ENCODE measurements around the gene FNDC3A.

DNA sequence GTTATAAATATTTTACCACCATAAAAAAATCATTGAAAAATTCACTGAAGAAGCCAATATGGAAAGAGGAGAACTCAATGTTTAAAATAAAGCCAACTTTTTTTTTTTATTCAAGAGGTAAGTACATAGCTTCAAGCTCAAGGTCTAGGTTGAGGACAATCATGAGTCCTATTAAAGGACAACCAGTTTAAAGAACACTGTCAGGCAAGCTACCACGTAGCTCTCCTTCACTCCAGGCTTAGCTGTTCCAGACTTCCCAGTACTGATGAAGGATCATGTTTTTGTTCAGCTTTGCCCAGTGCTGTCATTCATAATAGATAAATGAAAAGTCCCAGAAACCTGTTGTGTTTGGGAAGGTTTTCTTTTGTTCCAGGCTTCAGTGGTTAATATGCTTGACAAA, 234.4 kb downstream of the FNDC3A start:
- TF ChIP-seq, protein P1, sequence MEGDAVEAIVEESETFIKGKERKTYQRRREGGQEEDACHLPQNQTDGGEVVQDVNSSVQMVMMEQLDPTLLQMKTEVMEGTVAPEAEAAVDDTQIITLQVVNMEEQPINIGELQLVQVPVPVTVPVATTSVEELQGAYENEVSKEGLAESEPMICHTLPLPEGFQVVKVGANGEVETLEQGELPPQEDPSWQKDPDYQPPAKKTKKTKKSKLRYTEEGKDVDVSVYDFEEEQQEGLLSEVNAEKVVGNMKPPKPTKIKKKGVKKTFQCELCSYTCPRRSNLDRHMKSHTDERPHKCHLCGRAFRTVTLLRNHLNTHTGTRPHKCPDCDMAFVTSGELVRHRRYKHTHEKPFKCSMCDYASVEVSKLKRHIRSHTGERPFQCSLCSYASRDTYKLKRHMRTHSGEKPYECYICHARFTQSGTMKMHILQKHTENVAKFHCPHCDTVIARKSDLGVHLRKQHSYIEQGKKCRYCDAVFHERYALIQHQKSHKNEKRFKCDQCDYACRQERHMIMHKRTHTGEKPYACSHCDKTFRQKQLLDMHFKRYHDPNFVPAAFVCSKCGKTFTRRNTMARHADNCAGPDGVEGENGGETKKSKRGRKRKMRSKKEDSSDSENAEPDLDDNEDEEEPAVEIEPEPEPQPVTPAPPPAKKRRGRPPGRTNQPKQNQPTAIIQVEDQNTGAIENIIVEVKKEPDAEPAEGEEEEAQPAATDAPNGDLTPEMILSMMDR (conservative IDR thresholded peaks at IDR 0.05), result no peak
- TF ChIP-seq EZH2 (IDR thresholded peaks at IDR 0.05; ENCODE audit: low read depth), result no peak

Data from PC-9 (cell line).